Hindlimb muscle (tissue), 1 donor: Measurements from ENCODE around the gene WWOX. TPM values are rescaled to one million over a fixed set of nuclear protein-coding genes. Genes with fewer than 3 reads are reported as not detected.
"Not testable (repeated sequence)": the region's sequence is repeated elsewhere in the genome, so short reads cannot be mapped to it uniquely, and the experiment has no call there.

ENCODE experiments used
- DNase-seq: peaks from one replicate; pipeline ENCODE4 v3.0.0-alpha.2; 2013
- polyA plus RNA-seq: library from polyadenylated mRNA; unstranded; fragments of 120-200 nt; gene quantifications from one replicate; pipeline ENCODE4 v1.2.1, GENCODE V29; 2013; ENCODE audit not compliant: insufficient read length

The WWOX gene
- polyA plus RNA-seq, 1 donor: 12.9 TPM

DNA sequence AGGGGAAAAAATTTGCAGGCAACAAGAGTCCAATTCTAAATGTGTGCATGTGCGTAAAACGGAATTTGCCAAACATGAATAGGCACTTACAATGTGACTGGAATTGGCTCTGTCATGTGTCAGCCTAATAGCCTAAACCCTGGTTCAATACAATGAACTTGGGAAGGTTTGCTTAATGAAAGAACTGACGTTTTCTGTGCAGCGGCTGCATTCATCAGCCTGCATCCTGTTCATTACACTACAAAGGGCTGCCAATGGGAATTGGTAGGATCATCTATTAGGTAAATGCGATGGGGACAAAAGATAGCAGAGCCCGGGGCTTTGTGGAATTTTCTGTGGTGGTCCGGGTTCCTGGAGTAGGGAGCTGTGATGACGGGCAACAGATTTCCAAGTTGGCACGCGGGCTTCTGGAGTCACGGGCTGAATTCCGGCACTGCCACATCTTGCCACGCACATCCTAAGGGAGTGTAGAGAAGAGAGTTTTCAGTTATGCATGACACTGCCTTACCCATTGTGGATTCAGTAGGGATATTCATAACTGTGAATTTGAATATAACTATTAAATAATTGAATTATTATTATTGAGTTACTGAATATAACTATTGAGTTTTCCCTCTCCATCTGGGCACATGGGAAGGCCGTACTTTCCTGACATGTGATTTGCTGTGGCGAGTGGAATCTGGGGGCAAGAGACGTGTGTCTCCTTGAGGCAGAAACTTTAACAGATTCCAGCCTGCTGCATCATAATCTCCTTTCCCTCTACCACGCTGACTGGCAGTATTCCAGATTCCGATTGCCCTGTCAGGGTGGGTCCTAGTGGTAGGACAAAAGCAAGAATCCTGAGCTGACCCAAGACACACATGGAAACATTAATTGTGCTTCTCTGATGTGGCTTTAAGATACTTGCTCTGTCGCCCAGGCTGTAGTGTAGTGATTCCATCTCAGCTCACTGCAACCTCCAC is 565.6 kb downstream of the WWOX start:
- no peak for DNase-seq

DNA sequence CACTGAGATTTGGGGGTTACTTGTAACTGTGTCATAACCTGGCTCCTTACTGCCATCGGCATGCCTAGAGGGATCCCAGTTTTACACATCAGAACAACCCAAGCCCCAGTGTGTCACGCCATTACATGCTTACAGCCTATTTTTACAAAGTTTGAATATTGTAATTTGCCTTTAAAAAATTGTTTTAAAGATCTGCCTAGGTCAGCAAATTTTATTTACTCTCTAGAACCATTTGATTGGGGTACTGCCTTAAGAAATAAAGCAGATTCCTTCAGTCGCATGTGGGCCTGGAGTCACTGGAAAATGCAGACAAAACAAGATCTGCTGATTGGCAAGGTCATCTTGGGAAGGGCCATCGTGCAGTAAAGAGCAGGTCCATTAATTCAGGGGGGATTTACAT is 566.9 kb downstream of the WWOX start:
- no peak for DNase-seq

DNA sequence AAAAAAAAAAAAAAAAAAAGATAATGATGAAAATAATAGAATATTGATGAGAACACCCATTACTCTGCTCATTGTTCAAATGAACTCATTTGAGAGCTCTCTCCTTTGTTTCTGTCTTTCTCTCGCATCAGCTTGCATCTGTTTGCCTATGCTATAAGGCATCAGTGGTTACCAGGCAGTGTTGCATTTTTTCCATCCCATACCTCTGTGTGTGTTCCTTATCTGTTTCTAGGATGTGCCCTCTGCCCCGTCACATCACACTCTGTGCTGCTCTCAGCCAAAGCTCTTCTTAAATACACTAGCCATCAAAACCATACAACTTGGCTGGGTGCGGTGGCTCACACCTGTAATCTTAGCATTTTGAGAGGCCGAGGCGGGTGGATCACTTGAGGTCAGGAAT is 568.2 kb downstream of the WWOX start:
- DNase-seq: no peak

DNA sequence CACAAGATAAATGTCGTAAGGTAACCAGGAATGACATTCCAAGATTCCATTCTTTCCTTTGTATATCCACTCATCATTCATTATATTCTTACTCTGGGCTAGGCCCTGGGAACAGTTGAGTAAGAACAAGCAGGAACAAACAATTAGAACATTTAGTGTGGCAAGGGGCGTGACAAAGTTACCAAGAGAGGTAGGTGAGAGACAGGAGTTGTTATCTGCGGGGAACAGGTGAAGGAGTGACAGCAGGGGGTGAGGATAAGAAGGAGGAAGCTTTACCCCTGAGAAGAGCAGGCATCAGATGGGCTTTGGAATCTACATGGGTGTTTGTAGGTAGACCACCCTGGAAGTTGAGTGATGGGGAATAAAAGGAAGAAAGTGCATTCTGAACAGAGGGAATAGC is 568.9 kb downstream of the WWOX start:
- no peak for DNase-seq

DNA sequence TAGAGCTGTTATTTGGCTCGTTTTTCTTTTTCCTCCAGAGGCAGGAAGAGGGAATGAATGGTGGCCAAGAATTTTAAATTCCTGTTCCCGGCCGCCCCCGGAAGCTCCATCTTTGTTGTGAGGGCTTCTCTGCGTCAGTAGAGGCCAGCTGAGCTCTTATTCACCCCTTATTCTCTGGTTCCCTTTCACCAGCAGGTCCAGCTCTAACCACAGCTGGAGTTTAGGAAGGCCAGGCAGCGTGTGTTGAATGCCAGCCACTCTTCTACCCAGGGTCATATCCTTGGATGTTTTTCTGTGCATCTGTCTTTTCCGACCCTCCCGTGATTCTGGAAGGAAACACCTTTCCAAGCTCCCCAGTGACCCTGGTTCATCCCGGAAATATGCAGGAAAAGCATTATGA is 570.5 kb downstream of the WWOX start:
- DNase-seq: peak; percentile 65

DNA sequence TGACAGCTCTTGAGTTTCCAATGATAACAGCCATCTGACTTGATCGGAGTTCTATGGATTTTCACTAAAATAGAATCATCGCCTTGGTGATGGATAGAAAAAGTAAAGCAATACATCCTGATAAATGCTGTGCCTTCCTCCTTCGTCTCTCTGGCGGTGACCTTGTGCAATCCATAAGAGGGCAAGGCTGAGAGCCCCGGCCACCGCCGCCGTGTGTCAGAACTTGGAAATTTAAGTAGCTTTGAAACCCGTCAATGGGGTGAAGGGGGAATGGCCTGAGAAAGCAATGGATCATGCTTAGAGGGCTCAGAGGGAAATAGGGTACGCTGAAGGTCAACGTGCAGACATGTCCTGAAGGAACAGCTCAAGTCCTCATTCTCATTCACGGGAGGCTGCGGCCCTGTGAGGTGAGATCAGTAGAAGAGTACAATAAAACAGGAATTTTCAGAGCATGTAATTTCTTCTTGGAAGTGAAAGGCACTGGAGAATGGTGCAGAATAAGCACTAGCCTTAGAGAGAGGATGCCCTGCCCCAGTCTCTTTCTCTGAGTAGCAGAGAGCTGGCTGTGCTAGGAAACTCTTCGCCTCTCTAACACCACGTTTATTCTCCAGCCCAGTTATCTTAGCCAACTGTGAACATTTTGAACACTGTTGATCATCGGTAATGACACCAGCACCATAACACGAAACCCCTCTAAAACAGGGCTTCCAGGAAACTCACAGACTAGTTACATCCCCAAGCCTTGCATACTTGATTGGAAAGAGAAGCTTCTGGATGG is 573.5 kb downstream of the WWOX start:
- DNase-seq: no peak

DNA sequence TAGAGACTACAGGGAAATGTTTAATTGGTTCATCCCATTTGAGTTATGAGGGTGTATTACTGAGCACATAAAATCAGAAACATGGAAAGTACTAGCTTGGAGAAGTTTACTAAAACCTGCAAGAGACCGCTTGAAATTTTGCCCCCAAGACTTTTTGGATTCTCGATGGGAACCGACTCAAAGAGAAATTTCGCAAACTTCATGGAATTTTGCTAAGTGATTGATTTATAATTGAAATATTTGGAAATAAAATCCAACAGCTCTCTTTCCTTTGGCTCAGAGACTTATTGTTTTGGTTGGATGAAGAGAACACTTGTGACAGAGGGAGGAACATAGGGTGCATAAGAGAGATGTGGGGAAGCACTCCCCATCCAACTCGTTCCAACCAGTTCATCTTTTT is 574.4 kb downstream of the WWOX start:
- no peak for DNase-seq

DNA sequence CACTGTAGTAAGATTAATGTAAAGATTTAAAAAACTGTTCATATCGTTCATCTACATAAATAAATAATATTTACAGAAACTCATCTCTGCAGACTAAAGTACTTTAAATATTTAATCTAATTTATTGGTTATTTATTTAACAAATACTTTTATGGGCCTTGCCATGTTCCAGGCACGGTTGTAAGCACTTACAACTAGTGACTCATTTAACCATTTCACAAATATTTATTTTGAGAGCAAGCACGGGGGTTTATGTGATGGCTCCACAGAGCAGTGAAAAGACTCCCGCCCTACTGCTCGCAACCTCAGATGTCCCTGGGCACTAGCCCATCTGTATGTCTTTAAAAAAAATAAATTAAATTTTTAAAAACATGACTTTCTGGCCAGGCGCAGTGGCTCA is 575.9 kb downstream of the WWOX start:
- DNase-seq: no peak

DNA sequence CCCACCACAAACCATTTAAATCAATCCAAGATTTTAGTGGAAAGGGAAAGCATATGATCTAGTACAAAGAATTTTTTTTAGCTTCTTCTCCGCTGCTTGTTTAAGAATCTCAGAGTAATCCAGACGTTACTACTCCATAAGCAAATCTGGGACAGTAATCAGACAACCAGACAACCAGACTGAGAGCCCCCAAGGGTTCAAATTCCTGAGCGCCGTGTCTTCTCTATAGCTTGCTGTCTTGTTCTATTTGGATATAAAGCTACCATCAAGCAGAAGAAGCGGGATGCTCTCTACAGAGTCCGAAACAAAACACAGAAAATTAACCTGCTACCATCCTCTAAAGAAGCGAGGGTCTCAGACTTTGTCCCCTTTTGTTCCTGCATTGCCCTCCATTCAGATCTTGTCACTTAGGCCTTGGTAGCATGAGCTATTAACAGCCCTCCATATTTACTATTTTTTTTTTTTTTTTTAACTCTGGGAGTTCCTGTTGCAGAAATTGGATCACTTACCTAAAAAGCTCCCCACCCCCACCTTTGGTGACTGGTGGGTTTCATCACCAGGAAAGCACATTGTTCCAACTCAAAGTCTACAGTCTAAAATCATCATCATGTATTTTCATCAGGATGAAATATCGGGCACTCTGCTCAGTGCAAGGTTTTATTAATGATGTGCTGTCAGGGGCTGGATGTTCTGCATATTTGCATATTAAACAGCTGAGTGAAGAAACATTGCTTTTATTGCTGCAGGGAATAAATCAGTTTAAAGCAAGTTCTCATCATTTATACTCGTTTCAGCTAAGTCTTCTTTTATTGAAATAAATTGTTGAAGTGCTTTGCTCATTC is 576.7 kb downstream of the WWOX start:
- no peak for DNase-seq

DNA sequence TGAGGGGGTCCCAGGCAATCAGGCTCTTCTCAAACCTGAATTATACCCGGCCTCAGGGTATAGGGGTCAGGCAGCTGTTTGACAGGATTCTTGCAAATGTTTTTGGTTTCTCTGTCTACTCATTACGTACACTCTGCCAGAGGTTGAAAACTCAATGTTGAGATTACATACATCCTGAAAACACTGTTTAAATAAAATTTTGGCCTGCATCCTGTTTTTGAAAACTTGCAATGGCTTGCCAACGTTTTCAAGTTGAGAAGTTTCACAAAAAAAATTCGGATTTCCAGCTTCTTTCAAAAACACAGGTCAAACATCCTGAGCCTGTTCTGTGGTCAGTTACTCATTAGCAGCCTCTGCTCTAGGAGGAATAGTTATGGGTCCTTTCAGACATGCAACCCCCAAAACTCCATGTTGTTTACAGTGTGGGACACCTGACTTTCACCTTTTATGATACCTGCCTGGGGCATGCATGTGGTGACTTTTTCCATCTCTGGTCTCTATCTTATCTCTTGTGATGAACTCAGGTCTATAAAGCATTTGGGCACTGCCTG is 577.8 kb downstream of the WWOX start:
- peak; percentile 18 for DNase-seq

DNA sequence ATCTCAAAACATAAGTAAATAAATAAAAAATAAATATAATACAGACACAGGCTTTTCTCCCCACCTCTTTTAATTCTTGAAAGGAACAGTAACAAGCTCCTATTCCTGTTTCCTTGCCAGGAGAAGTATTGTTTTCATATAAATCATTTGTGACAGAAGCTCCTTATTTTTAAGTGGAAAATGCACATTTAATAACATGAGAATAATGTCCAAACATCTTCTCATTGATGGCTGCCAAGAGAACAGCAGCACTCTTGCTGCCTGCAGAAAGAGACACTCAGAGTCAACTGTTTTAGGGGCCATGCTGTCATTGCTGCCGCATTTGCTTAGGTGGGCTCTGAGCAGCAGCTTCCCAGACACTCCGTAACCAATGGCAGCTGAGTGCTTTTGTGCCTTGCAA is 580.1 kb downstream of the WWOX start:
- no peak for DNase-seq

DNA sequence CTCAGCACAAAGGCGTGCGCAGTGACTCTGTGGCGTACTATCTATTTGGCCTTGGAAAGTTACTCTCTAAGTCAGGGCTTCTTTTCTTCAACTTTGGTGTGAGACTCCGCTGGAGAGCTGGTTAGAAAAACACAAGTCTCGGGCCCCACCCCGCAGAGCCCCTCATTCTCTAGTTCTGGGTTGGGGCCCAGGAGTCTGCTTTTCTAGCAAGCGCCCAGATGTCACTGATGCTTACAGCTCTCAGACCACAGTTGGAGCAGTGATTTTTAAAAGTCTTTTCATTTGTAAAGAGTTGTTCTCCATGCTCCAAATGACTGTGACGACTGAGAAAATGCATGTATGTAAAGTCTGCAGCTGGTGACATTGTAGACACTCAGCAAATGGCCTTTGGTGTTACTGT is 582.3 kb downstream of the WWOX start:
- peak; percentile 31 for DNase-seq

DNA sequence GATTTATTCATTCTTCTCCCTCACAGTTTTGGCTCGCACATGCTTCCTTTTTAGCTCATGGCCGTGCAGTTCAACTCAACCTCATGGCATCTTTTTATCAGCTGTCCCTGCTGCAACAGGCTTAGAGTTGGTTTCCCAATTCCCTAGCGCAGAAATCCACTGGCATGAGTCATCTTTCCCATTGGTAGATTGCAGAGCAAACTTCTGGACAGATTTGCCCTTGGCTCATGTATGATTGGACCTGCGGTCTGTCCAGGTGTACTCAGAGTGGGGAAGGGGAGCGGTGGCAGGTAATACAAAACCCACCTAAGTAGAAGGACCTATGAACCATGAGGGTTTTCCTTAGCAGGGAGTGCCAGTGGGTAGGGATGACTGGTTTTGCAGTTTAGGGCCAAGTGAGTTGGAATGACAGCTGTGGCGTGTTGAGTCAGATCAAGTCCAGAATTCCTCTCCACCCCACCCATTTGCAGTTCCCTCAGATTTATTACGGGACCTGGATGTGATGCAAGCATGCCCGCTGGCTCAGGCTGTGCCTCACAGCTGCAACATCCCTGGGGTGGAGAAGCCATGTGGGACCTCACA is 584.7 kb downstream of the WWOX start:
- peak; percentile 28 for DNase-seq

DNA sequence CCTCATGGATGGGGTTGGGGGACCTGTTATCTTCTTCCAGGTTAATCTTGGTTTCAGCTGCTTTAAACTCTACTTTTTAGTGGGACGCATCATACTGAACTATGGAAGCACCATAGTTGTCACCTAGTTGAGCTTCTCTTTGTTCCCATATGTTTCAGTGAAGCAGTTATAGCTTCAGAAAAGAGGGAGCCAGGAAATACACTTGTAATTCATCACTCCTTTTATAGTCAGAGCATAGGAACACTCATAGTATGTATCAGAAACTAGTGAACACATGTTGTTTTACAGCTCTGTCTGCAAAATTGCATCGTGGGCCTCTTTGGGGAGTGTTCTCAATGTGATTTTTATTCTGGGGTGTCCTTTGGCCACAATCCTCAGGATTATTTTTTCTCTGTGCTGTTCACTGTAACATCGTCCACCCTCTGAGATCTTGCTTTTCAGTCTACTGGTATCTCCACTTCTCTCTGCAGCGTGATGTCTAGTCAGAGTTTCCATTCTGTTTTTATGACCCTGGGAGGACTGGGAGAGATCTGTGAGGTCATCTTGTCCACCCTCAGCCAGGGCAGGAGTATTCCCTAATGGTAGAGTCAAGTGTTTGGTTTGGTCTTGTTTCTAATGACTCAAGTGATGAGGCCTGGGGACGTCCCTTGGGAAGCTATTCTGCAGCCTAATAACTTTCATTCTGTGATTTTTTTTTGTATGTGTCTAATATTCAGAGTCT is 585.4 kb downstream of the WWOX start:
- peak; percentile 64 for DNase-seq

DNA sequence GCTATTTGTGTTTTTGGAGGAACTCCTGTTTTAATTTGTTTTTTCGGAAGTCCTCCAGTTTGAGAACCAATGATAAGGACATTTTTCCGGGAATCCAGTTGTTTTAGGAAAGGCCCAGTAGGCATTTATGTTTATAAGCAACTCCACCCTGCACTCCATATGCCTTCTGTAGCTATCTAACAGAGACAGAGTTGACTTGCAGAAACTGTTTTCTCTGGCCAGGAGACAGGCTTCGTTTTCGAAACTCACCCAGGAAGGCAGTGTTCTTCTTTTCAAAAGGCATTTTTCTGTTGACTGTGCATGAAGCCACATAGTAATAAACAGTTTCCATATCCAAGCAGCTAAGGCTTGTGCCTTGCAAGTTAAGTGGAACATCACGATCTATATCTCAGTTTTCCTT is 587.1 kb downstream of the WWOX start:
- DNase-seq: no peak

DNA sequence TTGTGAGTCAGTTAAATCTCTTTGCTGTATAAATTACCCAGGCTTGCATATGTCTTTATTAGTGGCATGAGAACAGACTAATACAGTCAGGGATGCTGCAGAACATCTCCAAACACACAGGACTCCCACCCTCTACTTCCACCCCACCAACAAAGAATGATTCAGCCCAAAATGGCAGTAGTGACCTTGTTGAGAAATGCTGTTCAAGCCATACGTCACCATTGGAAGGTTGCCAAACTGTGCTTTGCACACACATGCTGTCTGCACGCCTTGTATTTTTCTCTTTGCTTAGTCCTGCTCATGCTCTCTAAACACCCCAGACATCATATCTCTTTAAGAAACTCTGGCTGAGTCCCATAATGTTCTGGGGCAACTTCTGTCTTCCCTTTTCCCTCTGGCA is 589.6 kb downstream of the WWOX start:
- peak; percentile 38 for DNase-seq

DNA sequence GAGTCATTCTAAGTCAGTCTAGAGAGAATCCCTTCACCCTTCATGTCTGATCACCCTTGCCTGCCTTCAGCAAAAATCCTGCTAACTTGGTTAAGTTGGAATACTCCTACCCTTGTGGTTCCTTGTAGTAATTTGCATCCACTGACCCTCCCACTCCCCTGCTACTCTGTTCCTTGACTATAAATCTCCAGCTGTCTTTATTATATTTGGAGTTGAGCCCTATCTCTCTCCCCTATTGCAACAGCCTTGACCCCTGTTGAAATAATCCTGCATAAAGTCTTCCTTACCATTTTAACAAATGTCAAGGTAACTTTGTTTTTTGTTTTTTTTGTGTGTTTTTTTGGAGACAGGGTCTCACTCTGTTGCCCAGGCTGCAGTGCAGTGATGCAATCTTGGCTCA is 590.1 kb downstream of the WWOX start:
- no peak for DNase-seq

DNA sequence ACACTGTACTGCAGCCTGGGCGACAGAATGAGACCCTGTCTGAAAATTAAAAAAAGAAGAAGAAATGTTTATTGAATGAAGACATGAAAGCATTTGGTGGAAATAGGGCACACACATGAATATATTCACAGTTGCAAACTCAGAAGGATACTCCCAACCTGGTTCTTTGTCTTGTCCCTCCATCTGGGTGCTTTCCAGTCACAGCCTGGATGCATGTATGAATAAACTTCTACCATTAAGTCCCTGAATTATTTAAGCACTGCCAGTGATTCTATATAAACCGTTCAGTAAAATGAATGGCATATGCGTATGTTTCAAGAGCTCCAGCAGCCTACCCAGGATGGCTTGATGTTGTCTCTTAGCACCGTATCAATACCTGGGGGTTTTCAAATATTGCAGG is 591.1 kb downstream of the WWOX start:
- DNase-seq: no peak

DNA sequence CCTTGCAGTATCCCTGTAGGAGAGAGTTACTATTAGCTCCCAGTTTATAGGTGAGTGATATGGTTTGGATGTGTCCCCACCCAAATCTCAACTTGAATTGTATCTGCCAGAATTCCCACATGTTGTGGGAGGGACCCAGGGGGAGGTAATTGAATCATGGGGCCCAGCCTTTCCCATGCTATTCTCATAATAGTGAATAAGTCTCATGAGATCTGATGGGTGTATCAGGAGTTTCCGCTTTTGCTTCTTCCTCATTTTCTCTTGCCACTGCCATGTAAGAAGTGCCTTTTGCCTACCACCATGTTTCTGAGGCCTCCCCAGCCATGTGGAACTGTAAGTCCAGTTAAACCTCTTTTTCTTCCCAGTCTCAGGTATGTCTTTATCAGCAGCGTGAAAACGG is 592.3 kb downstream of the WWOX start:
- not testable (repeated sequence) for DNase-seq

DNA sequence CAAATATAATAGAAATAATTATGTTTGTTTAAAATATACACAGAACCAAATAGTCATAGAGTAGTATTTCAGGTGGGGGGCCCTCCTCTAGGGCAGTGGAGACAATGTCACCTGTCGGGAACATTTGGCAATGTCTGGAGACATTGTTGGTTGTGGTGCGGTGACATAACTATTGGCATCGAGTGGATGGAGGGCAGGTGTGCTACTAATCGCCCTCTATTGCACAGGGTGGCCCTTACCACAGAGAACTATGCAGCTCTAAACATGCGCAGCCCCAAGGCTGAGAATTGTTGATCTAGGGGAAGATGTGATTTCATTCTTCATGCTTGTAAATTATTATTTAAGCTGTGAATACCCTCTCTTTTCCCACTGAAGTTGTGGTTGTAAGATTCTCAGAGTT is 594.0 kb downstream of the WWOX start:
- DNase-seq: no peak

DNA sequence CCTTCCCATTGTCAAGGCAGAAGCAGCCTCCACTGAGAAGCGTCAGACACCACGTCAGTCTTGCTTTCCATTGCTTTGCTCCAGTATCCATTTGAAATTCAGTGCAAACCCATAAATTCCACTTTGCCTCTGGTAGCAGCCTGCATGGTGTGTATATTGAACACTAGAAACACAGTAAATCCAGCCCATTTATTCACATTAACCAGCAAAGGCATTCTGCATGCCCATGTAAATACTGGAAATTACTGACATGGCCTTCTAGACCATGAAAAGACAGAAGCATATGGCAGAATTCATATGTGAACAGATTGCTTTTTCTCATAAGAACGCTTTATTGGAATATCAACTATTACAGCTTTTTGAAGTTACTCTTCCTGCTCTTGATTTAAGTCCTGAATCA is 595.0 kb downstream of the WWOX start:
- DNase-seq: no peak

DNA sequence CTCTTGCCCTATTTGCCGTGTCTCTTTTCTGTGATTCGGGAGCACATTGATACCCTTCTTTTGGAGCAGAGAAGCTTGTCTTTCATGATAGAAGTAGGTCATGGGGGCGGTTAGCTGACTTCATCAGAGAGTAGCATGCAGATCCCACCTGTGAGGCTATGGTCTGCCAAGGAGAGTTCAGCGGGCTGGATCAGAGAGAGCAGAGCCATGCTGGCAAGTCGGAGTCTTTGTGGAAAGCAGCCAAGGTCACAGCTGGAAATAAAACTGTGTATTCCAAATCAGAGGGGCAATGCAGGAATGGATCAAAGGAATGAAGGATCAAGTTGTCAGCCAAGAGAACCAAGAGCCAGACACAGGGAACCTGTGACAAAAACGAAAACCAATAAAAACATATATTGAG is 595.9 kb downstream of the WWOX start:
- no peak for DNase-seq
